GM21528 (cell line): ENCODE results near the gene STARD4.

Experiments used
- ATAC-seq: cut with Tn5 transposase; IDR thresholded peaks from one replicate; pipeline ENCODE4 v1.9.1; 2021; ENCODE audit warnings: mild to moderate bottlenecking, moderate library complexity; ENCODE audit not compliant: unreplicated experiment, low FRiP score

The STARD4 gene

GRCh38 chr5:111530298-111530740 is 18.0 kb upstream of the STARD4 start:
- ATAC-seq, result peak; percentile 87

DNA sequence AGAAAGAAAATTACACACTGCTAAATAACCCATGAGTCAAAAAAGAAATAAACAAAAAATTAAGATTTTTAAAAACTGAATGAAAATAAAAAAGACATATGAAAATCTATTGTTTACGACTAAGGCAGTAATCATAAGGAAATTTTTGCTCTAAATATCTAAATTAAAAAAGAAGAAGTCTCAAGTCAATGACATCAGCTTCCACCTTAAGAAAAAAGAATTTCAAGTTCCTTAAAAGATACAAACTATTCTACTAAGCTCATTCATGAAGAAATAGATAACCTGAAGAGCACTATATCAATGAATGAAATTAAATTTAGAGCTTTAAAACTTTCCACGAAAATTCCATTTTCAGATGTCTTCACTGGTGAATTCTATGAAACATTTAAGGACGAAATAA is 15.7 kb upstream of the STARD4 start:
- ATAC-seq, result no peak

DNA sequence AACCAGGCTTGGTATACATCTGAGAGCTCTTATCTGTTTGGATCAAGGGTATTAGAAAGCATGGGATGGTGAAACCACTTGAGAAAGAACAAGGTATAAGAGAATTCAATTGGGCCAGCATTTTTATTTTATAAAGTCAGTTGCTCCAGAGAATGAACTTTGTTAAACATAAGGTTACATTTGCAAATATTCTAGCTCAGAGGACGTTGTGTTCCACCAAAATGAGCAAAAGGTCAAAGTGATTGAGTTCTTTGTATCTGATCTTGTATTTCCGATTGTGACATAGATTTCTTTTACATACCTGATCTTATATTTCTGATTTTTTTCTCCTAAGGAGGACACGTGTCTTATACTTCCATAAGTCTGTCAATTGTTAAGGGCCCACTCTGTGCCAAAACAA is 8.6 kb upstream of the STARD4 start:
- ATAC-seq, result no peak

GRCh38 chr5:111518777-111519176 is 6.4 kb upstream of the STARD4 start:
- no peak for ATAC-seq

- no peak for ATAC-seq
These were observed 5.6 kb upstream of the STARD4 start for GRCh38 chr5:111517853-111518501.

- no peak for ATAC-seq
These were observed 1.8 kb upstream of the STARD4 start for GRCh38 chr5:111514087-111514486.

DNA sequence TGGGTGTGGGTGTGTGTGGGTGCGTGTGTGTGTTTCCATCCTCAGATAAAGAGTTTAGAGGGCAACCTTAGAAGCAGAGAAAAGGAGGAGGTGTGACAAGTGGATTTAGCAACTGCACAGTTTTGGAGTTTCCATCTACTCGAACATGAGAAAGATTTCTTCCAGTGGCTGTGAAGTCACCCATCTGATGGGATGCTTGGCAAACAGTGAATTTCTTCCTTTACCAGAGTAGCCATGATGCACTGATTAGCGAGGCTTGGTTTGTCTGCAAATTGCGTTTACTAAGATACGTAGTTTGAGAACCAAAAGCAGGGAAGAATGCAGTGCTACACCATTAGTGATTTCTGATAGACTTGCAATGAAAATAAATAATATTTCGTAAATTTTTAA is 791 bp upstream of the STARD4 start:
- no peak for ATAC-seq

DNA sequence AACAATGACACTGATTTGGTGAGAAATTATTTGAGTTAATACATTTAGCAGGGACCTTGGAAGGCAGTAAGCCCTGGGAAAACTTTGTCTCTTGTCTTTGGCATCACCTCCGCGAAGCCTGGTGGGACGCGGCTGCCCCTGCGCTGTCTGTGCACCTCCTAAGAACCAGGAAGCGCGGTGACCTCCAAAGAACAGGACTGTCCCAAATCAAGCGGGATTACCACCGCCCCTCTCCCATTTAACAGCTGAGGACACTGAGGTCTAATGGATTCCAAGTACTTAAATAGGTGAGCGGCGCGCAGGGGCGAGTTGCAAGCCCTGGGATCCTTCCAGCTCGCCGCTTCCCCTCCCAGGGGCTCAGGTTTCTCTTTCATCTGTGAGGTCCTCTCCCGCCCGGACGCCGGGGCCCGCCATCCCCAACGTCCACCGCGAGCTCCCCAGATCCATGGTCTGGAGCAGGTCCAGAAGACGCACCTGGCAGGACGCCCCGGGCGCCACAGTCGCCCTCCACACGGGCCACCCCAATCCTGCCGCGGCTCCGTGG is 432 bp downstream of the STARD4 start:
- peak; percentile 31 for ATAC-seq

- no peak for ATAC-seq
These were observed 1.0 kb downstream of the STARD4 start for GRCh38 chr5:111511174-111511830.

- no peak for ATAC-seq
These were observed 3.2 kb downstream of the STARD4 start for GRCh38 chr5:111509119-111509518.

GRCh38 chr5:111507276-111507675 is 5.1 kb downstream of the STARD4 start:
- ATAC-seq, result no peak

GRCh38 chr5:111505096-111505495 is 7.2 kb downstream of the STARD4 start:
- no peak for ATAC-seq

GRCh38 chr5:111502956-111503355 is 9.4 kb downstream of the STARD4 start:
- ATAC-seq, result no peak

DNA sequence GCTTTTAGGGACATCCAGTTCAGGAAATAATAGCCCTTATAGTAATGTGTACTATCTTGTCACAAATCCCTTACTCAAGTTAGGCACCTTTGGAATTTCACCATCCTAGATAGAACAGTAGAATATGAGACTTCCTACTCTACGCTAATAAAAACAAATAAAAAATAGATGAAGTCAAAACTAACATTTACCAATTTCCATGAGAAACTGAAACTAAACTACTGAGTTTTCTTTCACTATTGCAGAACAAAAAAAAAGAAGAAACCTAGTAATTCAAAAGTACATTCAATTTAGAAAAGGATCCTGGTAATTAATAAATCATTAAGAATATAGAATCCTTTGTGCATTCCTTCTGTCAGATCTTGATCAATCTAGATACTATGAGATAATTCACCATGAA is 14.0 kb downstream of the STARD4 start:
- ATAC-seq, result no peak

DNA sequence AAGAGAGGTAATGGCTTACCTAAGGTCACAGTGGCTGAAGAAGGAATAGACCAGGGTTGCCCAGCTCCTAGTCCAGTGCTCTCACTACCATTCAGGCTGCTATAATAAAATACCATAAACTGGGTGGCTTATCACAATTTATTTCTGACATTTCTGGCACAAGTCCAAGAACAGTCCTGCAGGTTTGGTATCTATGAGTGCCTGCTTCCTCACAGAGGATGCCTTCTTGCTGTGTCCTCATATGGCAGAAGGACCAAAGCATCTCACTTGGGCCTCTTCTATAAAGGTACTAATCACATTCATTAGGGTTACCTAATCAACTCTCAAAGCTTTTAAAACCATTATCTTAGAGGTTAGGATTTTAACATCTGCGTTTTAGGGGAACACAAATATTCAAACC is 17.2 kb downstream of the STARD4 start:
- ATAC-seq, result no peak

DNA sequence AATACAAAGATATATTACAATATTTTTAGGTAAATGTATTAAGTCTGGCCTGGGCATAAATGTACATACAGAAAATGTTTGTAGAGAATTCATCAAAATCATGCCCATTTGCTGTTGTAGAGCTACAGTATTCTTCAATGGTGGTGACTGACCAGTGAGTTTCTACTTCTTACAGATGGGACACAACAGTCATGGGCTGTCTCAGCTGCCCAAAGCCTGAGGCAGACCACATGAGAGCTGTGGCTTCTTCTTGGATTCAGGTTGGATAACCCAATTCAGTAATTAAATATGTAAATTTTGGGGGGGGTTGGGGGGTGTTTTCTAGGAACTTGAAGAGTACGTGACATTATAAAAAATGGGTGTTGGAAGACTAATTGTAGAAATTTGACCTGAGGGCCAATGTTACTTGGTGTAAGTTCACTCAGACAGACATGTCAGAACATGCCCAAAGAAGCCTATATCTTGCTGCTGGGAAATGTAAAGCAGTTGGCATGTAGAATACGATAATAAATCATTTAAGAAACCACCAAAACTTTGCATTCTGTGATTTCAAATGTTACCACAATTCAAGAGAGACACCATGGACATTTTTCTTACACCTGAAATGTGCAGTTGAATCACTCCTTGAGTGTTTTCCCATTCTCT is 17.9 kb downstream of the STARD4 start:
- ATAC-seq, result no peak

GRCh38 chr5:111493031-111493430 is 19.3 kb downstream of the STARD4 start:
- ATAC-seq, result no peak

- no peak for ATAC-seq
These were observed 24.0 kb downstream of the STARD4 start for GRCh38 chr5:111488353-111488752.

GRCh38 chr5:111486926-111487325 is 25.4 kb downstream of the STARD4 start:
- ATAC-seq, result no peak

DNA sequence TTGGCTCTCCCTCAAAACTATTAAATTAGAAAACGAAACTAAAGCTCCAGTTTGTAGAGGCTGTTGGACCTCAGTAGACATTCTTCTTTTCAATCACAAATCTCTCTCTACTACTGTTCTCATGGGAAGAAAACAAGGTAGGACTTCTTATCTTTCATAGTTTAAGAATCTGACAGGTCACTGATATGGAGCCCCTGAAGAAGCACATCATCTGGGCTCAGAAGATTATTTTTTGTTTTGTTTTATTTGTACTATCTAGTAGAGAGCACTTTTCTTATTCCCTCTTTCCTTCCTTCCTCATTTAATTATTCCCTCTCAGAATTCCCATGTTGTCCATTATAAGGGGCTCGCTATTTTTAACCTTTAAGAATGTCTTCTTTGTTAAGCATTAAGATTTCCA is 26.3 kb downstream of the STARD4 start:
- ATAC-seq, result no peak

DNA sequence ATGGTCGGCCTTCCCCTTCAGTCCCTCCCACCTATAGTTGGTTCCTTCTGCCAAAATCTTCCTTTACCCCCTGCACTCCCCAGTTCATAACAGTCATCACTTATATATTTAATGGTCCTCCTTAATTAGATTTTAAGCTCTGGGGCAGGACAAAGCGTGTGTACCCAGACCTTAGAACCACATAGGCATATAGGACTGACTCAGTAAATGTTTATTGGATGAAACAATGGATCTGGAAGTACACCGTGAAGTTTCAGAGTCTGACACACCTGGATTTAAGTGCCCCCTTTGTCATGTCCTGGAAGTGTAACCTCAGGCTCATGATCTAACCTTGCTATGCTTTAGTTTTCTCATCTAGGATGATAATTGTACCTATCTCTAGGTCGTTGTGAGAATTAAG is 32.0 kb downstream of the STARD4 start:
- no peak for ATAC-seq

- ATAC-seq, result no peak
These were observed 33.4 kb downstream of the STARD4 start for GRCh38 chr5:111478898-111479297.
